A673 (cell line): Measurements from ENCODE around the gene CPT1A. TPM values are rescaled to one million over a fixed set of nuclear protein-coding genes. Genes with fewer than 3 reads are reported as not detected.

ENCODE experiments used
- BruUV-seq: library from RNA; stranded (reverse); fragments of 400-500 nt; replicated peaks from 2 replicates; lab custom pipeline; 2021; lab: Mats Ljungman, UMichigan
- CTCF ChIA-PET: fragments of 300-600 bp; sonication (Branson Sonifier 250); formaldehyde crosslinking; loops from one replicate; lab custom pipeline; 2022; ENCODE audit warnings: antibody characterized with exemption; lab: Charles Lee
- POLR2A ChIA-PET: fragments of 300-600 bp; sonication (Branson Sonifier 250); formaldehyde crosslinking; loops from one replicate; lab custom pipeline; 2022; ENCODE audit warnings: antibody characterized with exemption; ENCODE audit not compliant: low non-redundant PET; lab: Charles Lee
- DNase-seq: peaks from one replicate; pipeline ENCODE4 v3.0.0-alpha.2; 2015; ENCODE audit warnings: low spot score
- H3K27ac ChIP-seq: fragments of 200-600 bp; sonication (generic); 2 replicates; pipeline ENCODE4 v1.5.1; 2016; ENCODE audit warnings: mixed run types, low read depth, mild to moderate bottlenecking, mixed read lengths, antibody characterized with exemption, low read length; ENCODE audit not compliant: poor library complexity, severe bottlenecking
- H3K27me3 ChIP-seq: fragments of 200-600 bp; sonication (generic); replicated peaks from 2 replicates; pipeline ENCODE4 v1.6.1; 2017; ENCODE audit warnings: mixed run types, low read depth, mild to moderate bottlenecking, mixed read lengths, antibody characterized with exemption, low read length; ENCODE audit not compliant: insufficient read depth, poor library complexity
- H3K36me3 ChIP-seq: fragments of 200-600 bp; sonication (generic); 2 replicates; pipeline ENCODE4 v1.6.1; 2016; ENCODE audit warnings: mixed run types, mild to moderate bottlenecking, mixed read lengths, antibody characterized with exemption, low read length; ENCODE audit not compliant: insufficient read depth, poor library complexity, severe bottlenecking
- H3K4me1 ChIP-seq: fragments of 200-600 bp; sonication (generic); 2 replicates; pipeline ENCODE4 v1.6.1; 2017; ENCODE audit warnings: mixed run types, mild to moderate bottlenecking, mixed read lengths, antibody characterized with exemption, low read length; ENCODE audit not compliant: insufficient read depth, poor library complexity, severe bottlenecking
- H3K4me3 ChIP-seq: fragments of 200-600 bp; sonication (generic); 2 replicates; pipeline ENCODE4 v1.5.1; 2016; ENCODE audit warnings: low read depth, mixed run types, mild to moderate bottlenecking, mixed read lengths, low read length; ENCODE audit not compliant: poor library complexity, severe bottlenecking
- H3K9me3 ChIP-seq: fragments of 200-600 bp; sonication (generic); 2 replicates; pipeline ENCODE4 v1.6.1; 2016; ENCODE audit warnings: mixed run types, low read depth, mild to moderate bottlenecking, mixed read lengths, antibody characterized with exemption, low read length; ENCODE audit not compliant: poor library complexity, severe bottlenecking
- EZH2 ChIP-seq: fragments of 200-600 bp; sonication (generic); IDR thresholded peaks from 2 replicates; pipeline ENCODE4 v1.6.1; 2017; ENCODE audit warnings: borderline replicate concordance, low read depth, mild to moderate bottlenecking, mixed read lengths, antibody characterized with exemption, low read length; ENCODE audit not compliant: poor library complexity, severe bottlenecking
- intact Hi-C: fragments of 100-400 bp; cut with micrococcal nuclease; formaldehyde crosslinking; loops from one replicate; pipeline ENCODE4 v1.10.0; 2022; ENCODE audit not compliant: unreplicated experiment
- total RNA-seq: library from RNA; stranded (reverse); gene quantifications from 2 replicates; pipeline ENCODE4 v1.2.3, GENCODE V29; 2021
- TF ChIP-seq, protein P1 (sequence below): fragments of 300-800, 200-600 bp; sonication (generic); conservative IDR thresholded peaks from 2 replicates; pipeline ENCODE4 v1.5.1; 2017; ENCODE audit warnings: low read depth, mild to moderate bottlenecking, antibody characterized with exemption, low read length, moderate library complexity, mixed read lengths

Gene CPT1A
- total RNA-seq, 1 experiment from 2014 or later = 15.5 TPM

GRCh38 chr11:68838572-68838964, 3.1 kb downstream of the CPT1A start:
- TF ChIP-seq EZH2 = no peak
- TF ChIP-seq, protein P1, sequence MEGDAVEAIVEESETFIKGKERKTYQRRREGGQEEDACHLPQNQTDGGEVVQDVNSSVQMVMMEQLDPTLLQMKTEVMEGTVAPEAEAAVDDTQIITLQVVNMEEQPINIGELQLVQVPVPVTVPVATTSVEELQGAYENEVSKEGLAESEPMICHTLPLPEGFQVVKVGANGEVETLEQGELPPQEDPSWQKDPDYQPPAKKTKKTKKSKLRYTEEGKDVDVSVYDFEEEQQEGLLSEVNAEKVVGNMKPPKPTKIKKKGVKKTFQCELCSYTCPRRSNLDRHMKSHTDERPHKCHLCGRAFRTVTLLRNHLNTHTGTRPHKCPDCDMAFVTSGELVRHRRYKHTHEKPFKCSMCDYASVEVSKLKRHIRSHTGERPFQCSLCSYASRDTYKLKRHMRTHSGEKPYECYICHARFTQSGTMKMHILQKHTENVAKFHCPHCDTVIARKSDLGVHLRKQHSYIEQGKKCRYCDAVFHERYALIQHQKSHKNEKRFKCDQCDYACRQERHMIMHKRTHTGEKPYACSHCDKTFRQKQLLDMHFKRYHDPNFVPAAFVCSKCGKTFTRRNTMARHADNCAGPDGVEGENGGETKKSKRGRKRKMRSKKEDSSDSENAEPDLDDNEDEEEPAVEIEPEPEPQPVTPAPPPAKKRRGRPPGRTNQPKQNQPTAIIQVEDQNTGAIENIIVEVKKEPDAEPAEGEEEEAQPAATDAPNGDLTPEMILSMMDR = no peak
- DNase-seq = no peak
- no peaks in the 10 kb centered on the region for H3K9me3 ChIP-seq
- POLR2A ChIA-PET = interaction anchor here (0.6 kb wide), 1 partner anchor 205 kb away, joined by 5 read pairs; no protein-coding TSS in a partner anchor
- peak overlapping the region; percentile 89 for H3K27ac ChIP-seq
- intact Hi-C loops = no loop called here
- H3K4me3 ChIP-seq = peak overlapping the region; percentile 66
- TSS peak; percentile 46 for BruUV-seq
- H3K4me1 ChIP-seq = peaks cover 35% of the 10 kb centered on the region
- CTCF ChIA-PET = no interaction called here
- H3K27me3 ChIP-seq = no peaks in the 10 kb centered on the region
- H3K36me3 ChIP-seq = no peaks in the 10 kb centered on the region

- H3K4me1 ChIP-seq = peaks cover 32% of the 10 kb centered on the region
- no peaks in the 10 kb centered on the region for H3K9me3 ChIP-seq
- TF ChIP-seq, protein P1 = no peak
- no peaks in the 10 kb centered on the region for H3K36me3 ChIP-seq
- H3K27ac ChIP-seq = peak overlapping the region; percentile 32
- no TSS peak for BruUV-seq
- H3K4me3 ChIP-seq = no peak overlapping the region
- ChIA-PET CTCF (no interaction called here), POLR2A (interaction anchor here (0.6 kb wide), 1 partner anchor 206 kb away, joined by 5 read pairs; no protein-coding TSS in a partner anchor)
- no peak for DNase-seq
- no peaks in the 10 kb centered on the region for H3K27me3 ChIP-seq
- intact Hi-C loops = no loop called here
Observed at GRCh38 chr11:68837583-68838571, 3.8 kb downstream of the CPT1A start.

DNA sequence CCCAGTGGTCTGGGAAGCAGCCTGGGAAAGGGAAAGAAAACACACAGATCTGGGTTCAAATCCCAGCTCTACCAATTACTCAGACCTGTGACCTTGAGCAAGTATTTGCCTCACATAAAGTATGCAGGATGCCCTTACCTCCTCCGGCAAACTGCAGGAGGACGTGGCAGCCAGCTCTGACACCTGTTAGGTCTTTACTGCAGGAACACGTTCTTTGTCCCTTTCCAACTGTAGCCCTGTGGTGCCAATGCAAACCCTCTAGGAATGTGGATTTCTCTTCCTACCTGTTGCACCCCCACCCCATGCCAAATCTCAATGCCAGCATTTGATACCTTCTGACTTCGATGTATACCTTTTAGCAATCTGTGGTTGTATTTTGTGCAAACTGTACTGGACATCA, 6.0 kb downstream of the CPT1A start:
- ChIA-PET POLR2A (no interaction called here), CTCF (no interaction called here)
- no TSS peak for BruUV-seq
- H3K4me1 ChIP-seq = peaks cover 20% of the 10 kb centered on the region
- no peak for DNase-seq
- H3K4me3 ChIP-seq = no peak overlapping the region
- H3K27ac ChIP-seq = no peak overlapping the region
- H3K36me3 ChIP-seq = no peaks in the 10 kb centered on the region
- no peaks in the 10 kb centered on the region for H3K27me3 ChIP-seq
- TF ChIP-seq EZH2 = no peak
- TF ChIP-seq, protein P1 = no peak
- intact Hi-C loops = no loop called here
- H3K9me3 ChIP-seq = no peaks in the 10 kb centered on the region
